Measurements from ENCODE around the gene FIGNL2.
"Not testable (repeated sequence)": the region's sequence is repeated elsewhere in the genome, so short reads cannot be mapped to it uniquely, and the experiment has no call there.

Gene FIGNL2

GRCh38 chr12:51833448-51834227 is 14.9 kb downstream of the FIGNL2 start:
- no peak for DNase-seq

- DNase-seq = no peak
Measured at GRCh38 chr12:51832354-51833107, 16.0 kb downstream of the FIGNL2 start.

- DNase-seq = not testable (repeated sequence)
Measured at GRCh38 chr12:51831817-51832216, 16.7 kb downstream of the FIGNL2 start.

GRCh38 chr12:51829641-51830040 is 18.9 kb downstream of the FIGNL2 start:
- no peak for DNase-seq

- DNase-seq = peak in 1 of 2 experiments; percentile 19
Measured at GRCh38 chr12:51829011-51829481, 19.5 kb downstream of the FIGNL2 start.

GRCh38 chr12:51827925-51828818 is 20.3 kb downstream of the FIGNL2 start:
- DNase-seq = no peak

GRCh38 chr12:51826881-51827280 is 21.6 kb downstream of the FIGNL2 start:
- no peak for DNase-seq

GRCh38 chr12:51825216-51825615 is 23.3 kb downstream of the FIGNL2 start:
- no peak for DNase-seq

GRCh38 chr12:51823875-51824565 is 24.5 kb downstream of the FIGNL2 start:
- DNase-seq = peak; percentile 36 to 70

GRCh38 chr12:51822956-51823355 is 25.6 kb downstream of the FIGNL2 start:
- DNase-seq = no peak

GRCh38 chr12:51822261-51822616 is 26.3 kb downstream of the FIGNL2 start:
- DNase-seq = no peak

- DNase-seq = no peak
Measured at GRCh38 chr12:51821440-51822260, 26.9 kb downstream of the FIGNL2 start.

- DNase-seq = peak; percentile 80 to 90
Measured at GRCh38 chr12:51820526-51821439, 27.7 kb downstream of the FIGNL2 start.

GRCh38 chr12:51819736-51820525 is 28.6 kb downstream of the FIGNL2 start:
- no peak for DNase-seq

- DNase-seq = no peak
Measured at GRCh38 chr12:51818566-51819300, 29.8 kb downstream of the FIGNL2 start.

GRCh38 chr12:51818086-51818485 is 30.4 kb downstream of the FIGNL2 start:
- no peak for DNase-seq

GRCh38 chr12:51817027-51817953 is 31.2 kb downstream of the FIGNL2 start:
- no peak for DNase-seq

- no peak for DNase-seq
Measured at GRCh38 chr12:51815571-51815970, 32.9 kb downstream of the FIGNL2 start.

All from NCI-H1930 (cell line).